ENCODE results near the gene C16orf46. TPM values are rescaled to one million over a fixed set of nuclear protein-coding genes. Genes with fewer than 3 reads are reported as not detected.

C16orf46 gene
- total RNA-seq, 1 donor, result 2.2 TPM

- no peak for TF ChIP-seq CTCF (IDR thresholded peaks at IDR 0.05; ENCODE audit: extremely low read depth, low read depth, low read length)
- no peak overlapping the region for H2AFZ ChIP-seq (ENCODE audit: low read length)
- peaks cover 19% of the 10 kb centered on the region for H3K36me3 ChIP-seq (ENCODE audit: insufficient read depth, low read length)
- H3K4me3 ChIP-seq (ENCODE audit: insufficient read depth, low read length), result no peak overlapping the region
- no peak overlapping the region for H3K4me2 ChIP-seq (ENCODE audit: insufficient read depth, low read length)
- DNase-seq (ENCODE audit: insufficient read length, low spot score, missing footprints), result no peak
- H4K20me1 ChIP-seq (ENCODE audit: insufficient read depth, low read length), result no peaks in the 10 kb centered on the region
- H3K79me2 ChIP-seq (ENCODE audit: insufficient read depth, low read length), result no peaks in the 10 kb centered on the region
- H3K9me3 ChIP-seq (ENCODE audit: low read depth, low read length), result no peaks in the 10 kb centered on the region
- no peaks in the 10 kb centered on the region for H3K27me3 ChIP-seq (ENCODE audit: insufficient read depth, low read length)
- H3K4me1 ChIP-seq (ENCODE audit: insufficient read depth, low read length), result no peaks in the 10 kb centered on the region
- no peak overlapping the region for H3K27ac ChIP-seq (ENCODE audit: low read depth, low read length)
These were observed 47.0 kb downstream of the C16orf46 start for GRCh38 chr16:81029930-81030604.

- TF ChIP-seq CTCF (IDR thresholded peaks at IDR 0.05; ENCODE audit: extremely low read depth, low read depth, low read length), result no peak
These were observed 50.6 kb downstream of the C16orf46 start for GRCh38 chr16:81026429-81026828.

GRCh38 chr16:81018496-81018895 is 58.5 kb downstream of the C16orf46 start:
- no peak for TF ChIP-seq CTCF (IDR thresholded peaks at IDR 0.05; ENCODE audit: extremely low read depth, low read depth, low read length)
- no peaks in the 10 kb centered on the region for H3K79me2 ChIP-seq (ENCODE audit: insufficient read depth, low read length)
- H3K4me2 ChIP-seq (ENCODE audit: insufficient read depth, low read length), result no peak overlapping the region
- no peak overlapping the region for H2AFZ ChIP-seq (ENCODE audit: low read length)
- H3K27me3 ChIP-seq (ENCODE audit: insufficient read depth, low read length), result no peaks in the 10 kb centered on the region
- DNase-seq (ENCODE audit: insufficient read length, low spot score, missing footprints), result no peak
- H4K20me1 ChIP-seq (ENCODE audit: insufficient read depth, low read length), result no peaks in the 10 kb centered on the region
- no peaks in the 10 kb centered on the region for H3K4me1 ChIP-seq (ENCODE audit: insufficient read depth, low read length)
- no peaks in the 10 kb centered on the region for H3K9me3 ChIP-seq (ENCODE audit: low read depth, low read length)
- no peak overlapping the region for H3K27ac ChIP-seq (ENCODE audit: low read depth, low read length)
- no peak overlapping the region for H3K4me3 ChIP-seq (ENCODE audit: insufficient read depth, low read length)
- H3K36me3 ChIP-seq (ENCODE audit: insufficient read depth, low read length), result peaks cover 79% of the 10 kb centered on the region

More at GRCh38 chr16:81026429-81026828, 50.6 kb downstream of the C16orf46 start:
- Histone ChIP-seq H3K36me3 (ENCODE audit: insufficient read depth, low read length) (peaks cover 43% of the 10 kb centered on the region), H4K20me1 (ENCODE audit: insufficient read depth, low read length) (no peaks in the 10 kb centered on the region), H3K4me3 (ENCODE audit: insufficient read depth, low read length) (no peak overlapping the region), H3K27ac (ENCODE audit: low read depth, low read length) (no peak overlapping the region), H3K4me2 (ENCODE audit: insufficient read depth, low read length) (no peak overlapping the region), H3K4me1 (ENCODE audit: insufficient read depth, low read length) (no peaks in the 10 kb centered on the region), H3K79me2 (ENCODE audit: insufficient read depth, low read length) (no peaks in the 10 kb centered on the region), H2AFZ (ENCODE audit: low read length) (no peak overlapping the region), H3K9me3 (ENCODE audit: low read depth, low read length) (no peaks in the 10 kb centered on the region), H3K27me3 (ENCODE audit: insufficient read depth, low read length) (no peaks in the 10 kb centered on the region)
- DNase-seq (ENCODE audit: insufficient read length, low spot score, missing footprints), result no peak

GRCh38 chr16:81014672-81015071 is 62.4 kb downstream of the C16orf46 start:
- Histone ChIP-seq H3K36me3 (ENCODE audit: insufficient read depth, low read length) (peaks cover 53% of the 10 kb centered on the region), H3K4me3 (ENCODE audit: insufficient read depth, low read length) (no peak overlapping the region), H2AFZ (ENCODE audit: low read length) (no peak overlapping the region), H3K9me3 (ENCODE audit: low read depth, low read length) (no peaks in the 10 kb centered on the region), H3K79me2 (ENCODE audit: insufficient read depth, low read length) (peaks cover 23% of the 10 kb centered on the region), H3K4me2 (ENCODE audit: insufficient read depth, low read length) (no peak overlapping the region), H4K20me1 (ENCODE audit: insufficient read depth, low read length) (no peaks in the 10 kb centered on the region), H3K4me1 (ENCODE audit: insufficient read depth, low read length) (no peaks in the 10 kb centered on the region), H3K27me3 (ENCODE audit: insufficient read depth, low read length) (no peaks in the 10 kb centered on the region), H3K27ac (ENCODE audit: low read depth, low read length) (no peak overlapping the region)
- no peak for DNase-seq (ENCODE audit: insufficient read length, low spot score, missing footprints)
- TF ChIP-seq CTCF (IDR thresholded peaks at IDR 0.05; ENCODE audit: extremely low read depth, low read depth, low read length), result no peak

All from osteoblast (primary cell).